ENCODE measurements around the gene HAUS3. TPM values are rescaled to one million over a fixed set of nuclear protein-coding genes. Genes with fewer than 3 reads are reported as not detected.

The HAUS3 gene
- total RNA-seq, 1 donor from 2014 or later: 12.7 TPM

DNA sequence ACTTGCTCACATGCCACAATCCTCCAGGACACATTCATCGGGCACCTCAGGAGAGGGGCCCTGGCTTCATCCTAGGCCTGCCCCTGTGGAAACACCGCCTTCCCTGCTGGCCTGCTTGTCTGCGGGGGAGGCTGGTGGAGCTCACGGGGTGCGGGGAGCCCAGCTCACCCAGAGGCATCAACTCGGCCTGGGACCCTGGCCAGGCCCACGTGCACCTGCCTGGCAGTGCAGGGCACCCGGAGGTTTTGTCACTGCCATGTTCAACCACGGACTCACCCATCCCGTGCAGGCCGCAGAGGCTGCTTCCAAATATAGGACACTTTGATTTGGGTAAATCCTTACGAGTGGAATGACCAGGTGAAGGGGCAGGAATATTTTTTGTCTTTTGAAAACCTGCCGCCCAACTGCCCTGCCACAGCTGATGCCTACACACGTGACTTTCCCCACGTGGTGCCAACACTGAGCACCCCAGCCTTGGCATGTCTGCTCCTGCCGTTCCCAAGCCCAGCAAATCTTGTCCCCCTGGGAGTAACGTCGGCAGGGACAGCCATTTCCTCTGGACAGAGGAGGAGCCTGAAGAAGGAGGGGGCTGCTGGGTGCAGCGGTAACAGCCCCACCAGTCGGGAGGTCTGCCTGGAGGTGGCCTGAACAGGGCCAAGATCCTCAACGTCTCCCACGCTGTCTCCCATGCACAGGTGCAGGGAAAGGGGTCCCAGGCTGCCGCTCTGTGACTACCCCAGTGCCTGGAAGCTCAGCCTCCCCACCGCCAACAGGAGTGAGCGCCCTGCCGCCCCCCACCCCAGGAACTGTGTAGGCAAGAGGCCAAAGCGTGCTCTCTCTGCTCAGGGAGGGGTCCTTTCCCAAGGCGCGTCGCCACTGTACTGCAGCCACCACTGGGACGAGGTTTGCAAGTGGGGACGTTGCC is 11.5 kb upstream of the HAUS3 start:
- DNase-seq (ENCODE audit: low spot score): no peak

DNA sequence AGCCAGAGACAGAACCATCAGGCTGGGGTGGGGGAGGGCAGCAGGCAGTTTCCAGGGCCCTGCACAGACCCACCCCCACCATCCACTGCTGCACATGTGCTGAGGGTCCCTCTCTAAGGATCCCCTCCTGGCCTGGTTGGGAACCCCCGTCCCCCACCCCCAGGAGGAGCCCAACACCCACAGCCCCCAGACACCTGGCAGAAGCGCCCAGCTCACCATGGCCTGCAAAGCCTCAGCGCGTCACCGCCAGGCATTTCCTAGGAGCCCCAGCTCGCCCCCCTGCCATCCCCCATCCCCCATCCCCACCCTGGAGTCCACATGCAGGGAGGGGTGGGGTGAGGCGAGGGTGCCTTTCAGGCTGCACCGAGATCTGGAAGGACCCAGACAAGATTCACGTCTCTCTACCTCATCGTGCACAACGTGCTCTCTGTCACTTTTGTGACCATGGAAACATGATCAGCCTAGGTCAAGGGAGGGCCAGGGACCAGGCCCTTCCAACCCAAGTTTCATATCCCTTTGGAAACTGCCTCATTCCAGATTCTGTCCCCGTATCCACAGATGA is 10.7 kb upstream of the HAUS3 start:
- DNase-seq (ENCODE audit: low spot score): no peak

DNA sequence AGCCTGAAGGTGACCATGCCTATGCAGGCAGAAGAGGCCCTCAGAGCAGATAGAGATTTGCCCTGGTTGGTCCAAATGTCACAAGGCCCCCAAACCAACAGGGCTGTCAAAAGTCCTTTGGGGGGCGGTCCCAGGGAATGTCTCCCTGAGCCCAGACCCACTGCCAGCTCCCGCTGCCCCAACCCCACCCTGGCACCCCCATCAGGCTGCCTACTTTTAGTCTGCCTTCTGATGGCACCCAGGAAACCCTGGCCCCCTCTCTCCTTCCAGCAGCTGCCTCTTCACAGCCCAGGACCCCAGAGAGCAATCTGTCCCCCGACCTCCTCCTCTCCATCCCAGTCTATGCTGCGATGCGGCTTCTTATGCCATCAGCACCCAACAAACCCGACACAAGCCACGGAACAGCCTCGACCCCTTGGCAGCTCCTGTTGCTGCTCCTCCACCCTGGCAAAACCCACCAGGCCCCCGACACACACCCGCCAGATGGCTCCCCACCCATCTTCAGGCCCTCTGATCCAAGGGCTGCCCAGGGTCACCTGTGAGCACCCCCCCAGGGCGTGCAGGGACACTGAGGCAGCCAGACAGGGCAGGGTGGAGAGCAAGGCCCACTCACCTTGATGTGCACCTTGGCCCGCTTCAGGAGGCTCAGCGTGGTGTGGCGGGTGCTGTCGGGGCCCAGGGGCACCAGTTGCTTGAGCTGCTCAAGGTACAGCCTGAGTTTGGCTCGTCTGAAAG is 10.0 kb upstream of the HAUS3 start:
- DNase-seq (ENCODE audit: low spot score): peak; percentile 83

GRCh38 chr4:2251073-2251794 is 9.3 kb upstream of the HAUS3 start:
- DNase-seq (ENCODE audit: low spot score): peak; percentile 74

- no peak for DNase-seq (ENCODE audit: low spot score)
Measured at GRCh38 chr4:2250357-2251072, 8.6 kb upstream of the HAUS3 start.

DNA sequence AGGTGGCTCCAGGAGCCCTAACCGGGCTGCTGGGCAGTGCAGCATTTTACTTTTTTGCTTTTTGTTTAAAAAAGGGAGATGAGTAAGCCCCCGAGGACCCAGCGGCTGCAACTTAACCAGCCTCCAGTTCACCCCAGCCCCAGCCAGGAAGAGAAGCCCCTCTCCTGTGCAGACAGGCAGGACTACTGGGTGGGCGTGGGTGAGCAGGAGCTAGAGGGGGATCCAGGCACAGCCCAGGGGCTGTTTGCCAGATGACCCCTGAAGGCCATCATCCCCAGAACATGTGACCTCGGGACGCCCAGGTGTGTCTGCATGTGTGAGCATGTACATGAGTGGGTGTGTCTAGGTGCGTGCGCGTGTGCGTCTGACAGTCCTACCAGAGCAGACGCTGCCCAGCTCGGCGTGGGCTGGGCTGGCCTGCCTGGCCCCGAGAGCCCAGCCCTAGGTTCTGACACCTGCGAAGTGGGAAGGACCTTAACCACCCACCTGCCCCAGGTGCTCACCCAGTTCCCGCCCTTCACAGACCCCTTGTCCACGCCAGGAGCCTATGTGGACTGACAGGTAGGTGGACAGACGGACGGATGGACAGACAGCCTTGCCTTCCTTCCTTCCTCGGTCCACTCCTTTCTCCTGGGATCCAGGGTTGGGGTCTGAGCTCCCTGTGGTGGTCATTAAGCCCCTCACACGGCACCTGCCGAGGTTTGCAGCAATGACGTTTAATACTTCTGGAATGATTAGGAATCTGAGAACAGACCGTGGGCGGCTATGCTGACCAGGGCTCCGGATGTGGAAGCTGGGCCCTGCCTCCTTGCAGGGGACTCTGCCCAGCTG is 7.8 kb upstream of the HAUS3 start:
- DNase-seq (ENCODE audit: low spot score): no peak

GRCh38 chr4:2248821-2249261 is 6.9 kb upstream of the HAUS3 start:
- no peak for DNase-seq (ENCODE audit: low spot score)

DNA sequence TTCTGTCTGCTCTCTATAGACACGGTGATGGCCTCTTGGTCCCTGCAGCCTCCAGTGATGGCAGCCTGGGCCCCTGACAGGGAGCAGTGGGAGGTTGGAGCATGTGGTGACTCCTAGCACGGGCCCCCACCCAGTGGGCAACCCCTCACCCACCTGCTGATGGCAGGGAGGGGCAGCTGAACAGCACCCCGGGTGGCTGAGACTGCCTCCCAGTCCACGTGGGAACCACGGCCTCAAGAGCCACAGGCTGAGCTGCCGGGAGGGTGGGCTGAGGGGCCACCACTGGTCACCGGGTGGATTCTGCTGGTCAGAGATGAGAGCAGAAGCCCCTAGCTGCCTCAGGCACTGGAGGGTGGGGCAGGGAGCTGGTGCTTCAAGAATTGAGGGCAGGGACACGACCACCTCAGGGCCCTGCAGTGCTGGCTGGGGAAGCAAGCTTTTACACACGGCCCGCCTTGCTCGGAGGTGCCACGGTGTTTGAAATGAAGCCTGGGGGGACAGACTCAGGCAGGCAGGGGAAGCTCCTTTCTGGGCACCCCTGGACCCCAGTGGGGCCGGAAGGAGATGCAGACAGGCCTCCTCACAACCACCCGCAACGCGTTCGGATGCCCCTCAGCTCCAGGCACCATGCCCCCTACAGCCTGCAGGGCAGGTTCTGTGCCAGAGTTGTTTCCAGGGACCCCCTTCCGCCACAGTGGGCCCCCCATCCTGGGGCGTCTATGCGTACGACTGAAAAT is 6.3 kb upstream of the HAUS3 start:
- no peak for DNase-seq (ENCODE audit: low spot score)

DNA sequence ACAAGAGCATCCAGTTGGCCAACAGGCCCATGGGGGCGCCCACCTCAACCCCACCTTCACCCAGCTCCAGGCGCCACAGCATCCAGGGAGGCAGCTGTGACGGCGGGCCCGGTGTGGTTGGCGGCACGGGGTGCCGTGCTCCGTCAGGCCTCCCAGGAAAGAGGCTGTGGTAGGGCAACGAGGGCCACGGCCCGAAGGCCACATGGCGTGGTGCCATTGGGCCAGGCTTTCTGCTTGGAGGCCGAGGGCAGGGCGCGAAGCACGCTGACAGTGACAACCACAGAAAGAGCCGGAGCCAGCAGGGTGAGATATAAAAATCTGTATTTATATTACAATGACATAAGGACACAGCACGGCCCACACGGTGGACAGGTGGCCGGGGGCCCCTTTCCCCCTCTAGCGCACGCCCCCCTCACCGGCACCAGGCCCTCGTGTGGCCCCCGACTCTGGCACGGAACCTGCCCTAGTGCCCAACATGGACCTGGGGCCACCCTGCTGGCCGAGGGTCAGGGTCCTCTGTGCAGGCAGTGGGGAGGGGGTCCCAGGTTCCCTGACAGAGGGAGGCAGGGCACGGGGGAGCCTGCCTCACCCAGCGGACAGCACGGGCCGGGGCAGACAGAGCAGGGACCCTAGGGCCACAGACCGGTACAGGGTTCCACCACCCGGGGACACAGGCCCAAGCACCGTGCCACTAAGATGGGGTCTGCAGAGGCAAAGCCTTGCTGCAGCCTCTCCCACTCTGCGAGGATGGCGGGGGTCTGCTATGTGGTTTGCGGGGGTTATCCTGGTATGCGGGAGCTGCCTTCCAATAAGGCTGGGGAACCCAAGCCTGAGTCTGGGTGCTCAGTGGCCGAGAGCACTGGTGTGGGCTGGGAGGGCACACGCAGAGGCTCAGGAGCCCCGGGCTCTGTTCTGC is 5.5 kb upstream of the HAUS3 start:
- no peak for DNase-seq (ENCODE audit: low spot score)

GRCh38 chr4:2246384-2247127 is 4.6 kb upstream of the HAUS3 start:
- DNase-seq (ENCODE audit: low spot score): no peak

DNA sequence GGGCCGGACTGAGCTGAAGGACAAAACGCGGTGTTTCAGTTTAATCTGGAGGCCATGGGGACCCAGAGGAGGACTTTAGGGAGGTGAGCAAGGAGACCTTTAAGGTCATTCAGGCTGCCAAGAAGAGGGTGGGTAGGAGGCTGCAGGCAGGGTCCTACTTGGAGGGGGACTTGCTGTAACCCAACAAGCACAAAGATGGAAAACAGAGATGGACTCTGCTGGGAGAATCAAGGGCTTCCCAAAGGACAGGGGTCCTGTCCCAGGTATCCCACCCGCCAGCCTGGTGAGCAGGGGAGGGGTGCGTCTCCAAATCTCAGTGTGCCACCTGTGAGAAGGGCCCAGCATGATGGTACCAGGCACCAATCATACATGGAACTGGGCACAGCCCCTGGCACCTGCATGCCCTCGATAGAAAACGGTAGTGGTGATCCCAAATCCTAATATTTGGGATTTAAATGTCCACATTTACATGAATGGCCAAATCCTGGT is 3.9 kb upstream of the HAUS3 start:
- DNase-seq (ENCODE audit: low spot score): no peak

GRCh38 chr4:2245057-2245786 is 3.3 kb upstream of the HAUS3 start:
- no peak for DNase-seq (ENCODE audit: low spot score)

DNA sequence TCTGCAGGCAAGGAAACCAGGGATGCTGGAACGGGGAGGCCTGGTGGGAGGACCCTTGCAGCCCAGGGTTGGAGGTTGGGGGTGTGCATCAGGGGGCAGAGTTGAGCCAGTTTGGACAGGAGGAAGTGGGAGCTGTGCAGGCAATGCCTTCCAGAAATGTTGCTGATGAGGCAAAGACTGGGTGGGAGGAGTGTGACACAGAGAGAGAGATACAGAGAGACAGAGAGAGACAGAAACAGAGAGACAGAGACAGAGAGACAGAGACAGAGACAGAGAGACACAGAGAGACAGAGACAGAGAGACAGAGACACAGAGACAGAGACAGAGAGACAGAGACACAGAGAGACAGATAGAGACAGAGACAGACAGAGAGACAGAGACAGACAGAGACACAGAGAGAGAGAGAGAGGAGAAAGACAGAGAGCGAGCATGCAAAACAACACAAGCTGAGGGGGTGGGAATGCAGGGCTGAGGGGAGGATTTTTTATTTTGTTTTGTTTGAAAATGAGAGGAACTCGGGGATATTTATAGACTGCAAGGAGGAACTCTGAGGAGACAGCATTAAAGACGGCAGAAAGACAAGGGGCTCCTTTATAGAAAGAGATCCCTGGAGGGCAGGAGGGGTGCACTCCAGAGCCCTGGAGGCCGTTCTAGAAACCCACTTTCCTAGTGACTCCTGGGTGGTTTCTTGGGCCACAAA is 1.9 kb upstream of the HAUS3 start:
- DNase-seq (ENCODE audit: low spot score): no peak

- no peak for DNase-seq (ENCODE audit: low spot score)
Measured at GRCh38 chr4:2241003-2241402, 918 bp downstream of the HAUS3 start.

- no peak for DNase-seq (ENCODE audit: low spot score)
Measured at GRCh38 chr4:2236944-2237666, 4.8 kb downstream of the HAUS3 start.

All from mesenteric fat pad (tissue), 1 donor.